Activated CD4-positive, alpha-beta T cell treated with anti-CD3 and anti-CD28 coated beads for 48 hours (primary cell): ENCODE data around the gene INSR.

Experiments used
- DNase-seq: peaks from one replicate; pipeline ENCODE4 v3.0.0-alpha.2; 2020

INSR gene

GRCh38 chr19:7294558-7295212 is 471 bp upstream of the INSR start:
- peak; percentile 53 for DNase-seq

DNA sequence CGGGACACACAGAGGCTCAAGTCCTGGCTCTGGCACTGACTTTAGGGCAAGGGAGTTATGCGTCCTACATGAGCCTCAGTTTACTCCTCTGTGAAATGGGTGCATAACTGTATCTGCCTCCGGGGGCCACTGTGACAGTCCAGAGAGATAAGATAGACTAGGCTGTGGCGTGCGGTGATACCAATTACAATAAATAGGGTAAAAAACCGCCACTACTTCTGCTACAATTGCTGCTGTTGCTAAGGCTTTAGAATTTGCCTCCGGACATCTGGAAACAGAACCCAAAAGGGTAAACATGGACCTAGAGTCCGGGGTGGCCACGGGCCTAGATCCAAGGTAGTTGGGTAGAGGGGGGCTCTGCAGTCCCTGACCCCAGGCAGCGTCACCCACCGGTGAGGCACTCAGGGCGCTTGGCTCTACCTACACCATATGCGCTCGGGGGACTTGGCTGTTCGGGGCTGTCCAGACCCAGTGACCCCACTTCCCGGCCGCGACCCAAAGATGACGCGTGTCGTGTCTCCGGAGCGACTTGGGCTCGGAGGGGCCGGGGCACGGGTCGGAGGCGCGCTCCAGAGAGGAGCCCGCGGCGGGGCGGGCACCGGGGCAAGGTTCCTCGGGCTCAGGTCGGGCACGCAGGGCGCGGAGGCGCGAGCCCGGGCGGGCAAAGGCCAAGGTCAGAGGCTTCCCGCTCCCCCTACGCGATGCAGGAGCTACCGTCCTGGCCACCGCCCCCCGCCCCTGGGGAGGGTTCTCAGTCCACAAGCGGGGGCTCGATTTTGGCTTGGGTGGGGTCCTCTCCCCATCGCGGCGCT is 1.1 kb downstream of the INSR start:
- DNase-seq: peak; percentile 21

- no peak for DNase-seq
Measured at GRCh38 chr19:7292352-7292949, 1.8 kb downstream of the INSR start.

DNA sequence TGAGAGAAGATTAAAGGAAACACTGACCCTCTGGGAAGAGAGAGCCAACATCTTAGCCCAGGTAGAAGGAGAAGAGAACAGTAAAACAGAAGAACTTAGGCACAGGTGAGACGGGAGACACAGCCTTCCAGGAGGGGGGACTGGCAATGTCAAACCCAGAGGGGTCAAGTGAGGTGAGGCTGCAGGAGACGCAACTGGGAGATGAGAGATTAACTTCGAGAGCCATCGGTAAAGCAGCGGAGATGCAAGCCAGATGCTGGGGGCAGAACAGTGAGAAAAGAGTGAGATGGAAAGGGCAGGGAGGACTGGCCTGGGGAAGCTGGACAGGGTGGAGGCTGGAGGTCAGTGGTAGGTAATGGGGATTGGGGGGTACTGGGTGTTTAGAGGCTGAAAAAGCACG is 5.2 kb downstream of the INSR start:
- no peak for DNase-seq

DNA sequence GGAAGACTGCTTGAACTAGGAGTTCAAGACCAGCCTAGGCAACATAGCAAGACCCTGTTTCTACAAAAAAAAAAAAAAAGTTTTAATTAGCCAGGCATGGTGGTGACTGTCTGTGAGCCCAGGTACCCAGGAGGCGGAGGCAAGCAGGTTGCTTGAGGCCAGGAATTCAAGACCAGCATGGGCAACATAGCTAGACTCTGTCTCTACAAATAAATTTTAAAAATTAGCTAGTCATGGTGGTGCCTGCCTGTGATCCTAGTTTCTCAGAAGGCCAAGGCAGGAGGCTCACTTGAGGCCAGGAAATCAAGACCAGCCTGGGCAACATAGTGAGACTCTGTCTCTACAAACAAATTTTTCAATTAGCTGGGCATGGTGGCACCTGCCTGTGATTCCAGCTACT is 6.1 kb downstream of the INSR start:
- no peak for DNase-seq

DNA sequence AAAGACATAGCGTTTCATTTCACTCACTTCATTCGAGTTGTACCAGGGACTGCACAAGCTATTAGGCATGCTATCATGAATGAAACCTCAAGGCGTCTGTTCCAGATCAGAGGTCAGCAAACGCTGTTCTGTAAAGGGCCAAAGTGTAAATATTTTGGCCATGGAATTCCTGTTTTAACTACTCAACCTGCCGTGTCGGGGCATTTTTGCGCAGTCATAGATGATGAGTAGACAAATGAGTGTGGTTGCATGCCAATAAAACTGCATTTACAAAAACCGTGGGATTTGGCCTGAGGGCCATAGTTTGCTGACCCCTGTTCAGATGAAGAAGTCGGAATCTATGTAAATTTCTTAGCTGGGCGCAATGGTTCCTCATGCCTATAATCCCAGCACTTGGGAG is 6.5 kb downstream of the INSR start:
- DNase-seq: no peak

- DNase-seq: no peak
Measured at GRCh38 chr19:7280940-7281666, 13.1 kb downstream of the INSR start.

GRCh38 chr19:7272856-7273578 is 21.2 kb downstream of the INSR start:
- no peak for DNase-seq

- DNase-seq: no peak
Measured at GRCh38 chr19:7268705-7269098, 25.5 kb downstream of the INSR start.

- DNase-seq: no peak
Measured at GRCh38 chr19:7267792-7268704, 26.2 kb downstream of the INSR start.

GRCh38 chr19:7266832-7267231 is 27.4 kb downstream of the INSR start:
- DNase-seq: no peak

DNA sequence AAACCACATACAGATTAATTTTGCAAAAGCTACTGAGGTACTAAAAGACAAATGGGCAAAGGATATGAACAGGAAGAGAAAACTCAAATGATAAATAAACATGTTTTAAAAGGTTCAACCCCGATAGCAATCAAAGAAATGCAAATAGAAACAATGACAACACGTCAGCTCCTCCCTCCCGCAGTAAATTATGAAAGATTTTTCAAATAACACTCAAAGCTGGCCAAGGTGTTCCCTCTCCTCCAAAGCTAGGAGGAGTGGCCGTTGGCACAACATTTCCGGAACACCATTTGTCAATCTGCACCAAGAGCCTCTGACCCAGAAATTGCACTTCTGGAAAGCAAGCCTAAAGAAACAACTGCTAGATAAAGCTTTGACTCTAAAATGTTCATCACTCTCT is 28.3 kb downstream of the INSR start:
- no peak for DNase-seq

- DNase-seq: no peak
Measured at GRCh38 chr19:7264858-7265257, 29.4 kb downstream of the INSR start.

- no peak for DNase-seq
Measured at GRCh38 chr19:7263521-7263920, 30.7 kb downstream of the INSR start.

GRCh38 chr19:7263066-7263465 is 31.1 kb downstream of the INSR start:
- DNase-seq: no peak

GRCh38 chr19:7262470-7262869 is 31.7 kb downstream of the INSR start:
- no peak for DNase-seq

- no peak for DNase-seq
Measured at GRCh38 chr19:7260161-7260560, 34.1 kb downstream of the INSR start.

DNA sequence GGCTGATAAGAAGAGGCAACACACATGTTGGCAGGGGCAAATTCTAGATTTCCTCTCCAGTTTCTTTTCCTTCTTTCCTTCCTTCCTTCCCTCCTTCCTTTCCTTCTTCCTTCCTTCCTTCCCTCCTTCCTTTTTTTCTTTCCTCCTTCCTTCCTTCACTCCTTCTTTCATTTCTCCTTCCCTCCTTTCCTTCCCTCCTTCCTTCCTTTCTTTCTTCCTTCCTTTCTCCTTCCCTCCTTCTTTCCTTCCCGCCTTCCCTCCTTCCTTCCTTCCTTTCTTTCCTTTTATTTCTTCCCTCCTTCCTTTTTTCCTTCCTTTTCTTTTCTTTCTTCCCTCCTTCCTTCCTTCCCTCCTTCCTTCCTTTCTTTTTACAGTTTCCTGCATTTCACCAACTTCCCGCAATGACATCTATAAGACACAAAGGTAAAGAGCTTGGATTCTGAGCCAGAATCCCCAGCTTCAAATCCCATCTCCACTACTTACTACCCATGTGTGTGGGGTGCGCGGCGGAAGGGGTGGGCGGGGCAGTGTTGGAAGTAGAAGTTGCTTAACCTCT is 35.3 kb downstream of the INSR start:
- DNase-seq: no peak

- no peak for DNase-seq
Measured at GRCh38 chr19:7258041-7258839, 36.0 kb downstream of the INSR start.
